Measurements from ENCODE around the gene GPR153. TPM values are rescaled to one million over a fixed set of nuclear protein-coding genes. Genes with fewer than 3 reads are reported as not detected.

Gene GPR153
- total and polyA plus RNA-seq, 7 donors: 3.7 to 32.4 (median 10.8) TPM

GRCh38 chr1:6241887-6242740 lies 18.8 kb downstream of the GPR153 start:
- Histone ChIP-seq H3K9me3 (no peaks in the 10 kb centered on the region), H3K4me3 (peak overlapping the region in 2 of 4 donors; percentile 5 to 14), H3K36me3 (no peaks in the 10 kb centered on the region), H3K27ac (no peak overlapping the region), H3K4me1 (peaks cover 2 to 37% (median 27%) of the 10 kb centered on the region in 4 donors), H3K27me3 (peaks cover 55 to 89% (median 81%) of the 10 kb centered on the region in 3 donors)
- WGBS, 2 donors: 1% methylated on average over 99 of the region's 99 CpGs
- intact Hi-C loops (cut with DNase I): loop anchor here (2.0 to 10.0 kb wide), 2 partner anchors 189 to 727 kb away; no protein-coding TSS in a partner anchor
- TF ChIP-seq POLR2AphosphoS5 (IDR thresholded peaks at IDR 0.05) (no peak), POLR2A (IDR thresholded peaks at IDR 0.05) (no peak), CTCF (IDR thresholded peaks at IDR 0.05) (no peak), EP300 (IDR thresholded peaks at IDR 0.05) (no peak)
- no peak for DNase-seq

- H3K27ac ChIP-seq: no peak overlapping the region
These were observed 19.6 kb downstream of the GPR153 start for GRCh38 chr1:6241107-6241886.

GRCh38 chr1:6239950-6240768 lies 20.7 kb downstream of the GPR153 start:
- no peaks in the 10 kb centered on the region for H3K36me3 ChIP-seq
- 30 to 42% methylated on average over 17 of the region's 17 CpGs for WGBS, 2 donors
- H3K27ac ChIP-seq: no peak overlapping the region
- TF ChIP-seq POLR2AphosphoS5 (IDR thresholded peaks at IDR 0.05): no peak
- TF ChIP-seq EP300 (IDR thresholded peaks at IDR 0.05): no peak
- no peak for TF ChIP-seq CTCF (IDR thresholded peaks at IDR 0.05)
- no peak for TF ChIP-seq POLR2A (IDR thresholded peaks at IDR 0.05)
- no peak overlapping the region for H3K4me3 ChIP-seq
- intact Hi-C loops (cut with DNase I): loop anchor here (10.0 kb wide), 1 partner anchor 725 kb away; no protein-coding TSS in a partner anchor
- DNase-seq: no peak
- peaks cover 41 to 69% (median 62%) of the 10 kb centered on the region in 3 donors for H3K27me3 ChIP-seq
- H3K4me1 ChIP-seq: peaks cover 0 to 26% (median 16%) of the 10 kb centered on the region in 4 donors
- H3K9me3 ChIP-seq: no peaks in the 10 kb centered on the region

More at GRCh38 chr1:6241107-6241886, 19.6 kb downstream of the GPR153 start:
- intact Hi-C loops (cut with DNase I): loop anchor here (10.0 kb wide), 1 partner anchor 726 kb away; no protein-coding TSS in a partner anchor
- peaks cover 52 to 80% (median 73%) of the 10 kb centered on the region in 3 donors for H3K27me3 ChIP-seq
- H3K4me3 ChIP-seq: peak overlapping the region in 1 of 4 donors; percentile 5
- no peaks in the 10 kb centered on the region for H3K36me3 ChIP-seq
- no peak for TF ChIP-seq CTCF (IDR thresholded peaks at IDR 0.05)
- no peak for TF ChIP-seq POLR2AphosphoS5 (IDR thresholded peaks at IDR 0.05)
- no peak for TF ChIP-seq POLR2A (IDR thresholded peaks at IDR 0.05)
- DNase-seq: no peak
- WGBS, 2 donors: 21 to 38% methylated on average over 33 of the region's 33 CpGs
- H3K9me3 ChIP-seq: no peaks in the 10 kb centered on the region
- H3K4me1 ChIP-seq: peaks cover 0 to 32% (median 23%) of the 10 kb centered on the region in 4 donors

- DNase-seq: no peak
- H3K4me1 ChIP-seq: peaks cover 0 to 29% (median 24%) of the 10 kb centered on the region in 4 donors
- no peak overlapping the region for H3K4me3 ChIP-seq
- H3K27ac ChIP-seq: no peak overlapping the region
- intact Hi-C loops (cut with DNase I): no loop called here
- no peaks in the 10 kb centered on the region for H3K36me3 ChIP-seq
- H3K9me3 ChIP-seq: no peaks in the 10 kb centered on the region
- TF ChIP-seq POLR2A (IDR thresholded peaks at IDR 0.05) (no peak), POLR2AphosphoS5 (IDR thresholded peaks at IDR 0.05) (no peak), EP300 (IDR thresholded peaks at IDR 0.05) (no peak), CTCF (IDR thresholded peaks at IDR 0.05) (no peak)
- 33 to 58% methylated on average over 7 of the region's 7 CpGs for WGBS, 2 donors
- H3K27me3 ChIP-seq: peaks cover 40 to 60% (median 53%) of the 10 kb centered on the region in 3 donors
These were observed 21.6 kb downstream of the GPR153 start for GRCh38 chr1:6239213-6239752.
